Ishikawa (cell line): ENCODE measurements around the gene ZDHHC24.

Experiments
- EP300 ChIP-seq: IDR thresholded peaks from 2 replicates; pipeline ENCODE4 v1.6.1; 2012; ENCODE audit warnings: borderline replicate concordance
- FOXM1 ChIP-seq: IDR thresholded peaks from 2 replicates; pipeline ENCODE4 v1.6.1; 2012; ENCODE audit warnings: low read depth, borderline replicate concordance
- MAX ChIP-seq: IDR thresholded peaks from 2 replicates; pipeline ENCODE4 v1.6.1; 2012
- NFIC ChIP-seq: IDR thresholded peaks from 2 replicates; pipeline ENCODE4 v1.6.1; 2012
- RAD21 ChIP-seq: IDR thresholded peaks from 2 replicates; pipeline ENCODE4 v1.6.1; 2012; ENCODE audit warnings: low read depth
- REST ChIP-seq: IDR thresholded peaks from 2 replicates; pipeline ENCODE4 v1.6.1; 2012; ENCODE audit warnings: low read depth, mild to moderate bottlenecking
- USF1 ChIP-seq: IDR thresholded peaks from 2 replicates; pipeline ENCODE4 v1.6.1; 2012
- YY1 ChIP-seq: IDR thresholded peaks from 2 replicates; pipeline ENCODE4 v1.6.1; 2012; ENCODE audit warnings: low read depth

- TF ChIP-seq EP300 = no peak
- no peak for TF ChIP-seq FOXM1
- TF ChIP-seq RAD21 = no peak
- TF ChIP-seq MAX = no peak
- no peak for TF ChIP-seq YY1
- no peak for TF ChIP-seq USF1
- TF ChIP-seq NFIC = no peak
- TF ChIP-seq REST = no peak
Observed at GRCh38 chr11:66529069-66529468, 16.8 kb downstream of the ZDHHC24 start.
